22Rv1 (cell line): ENCODE results near the gene TPRX2.

Experiments
- CTCF ChIP-seq: fragments of 450-650 bp; IDR thresholded peaks from 2 replicates; pipeline ENCODE4 v1.5.1; 2017; ENCODE audit warnings: mild to moderate bottlenecking
- ZFX ChIP-seq: fragments of 450-650 bp; IDR thresholded peaks from 2 replicates; pipeline ENCODE4 v1.6.1; 2017; ENCODE audit warnings: antibody characterized with exemption, borderline replicate concordance

- TF ChIP-seq CTCF (peak; percentile 82), ZFX (no peak)
These were observed 45.6 kb upstream of the TPRX2 start for GRCh38 chr19:47813304-47813994.
